Measurements from ENCODE around the gene ADARB2. TPM values are rescaled to one million over a fixed set of nuclear protein-coding genes. Genes with fewer than 3 reads are reported as not detected.

ADARB2 gene
- total RNA-seq, 1 donor from 2014 or later = 0.10 TPM

GRCh38 chr10:1211844-1212570 is 525.3 kb downstream of the ADARB2 start:
- DNase-seq (ENCODE audit: low read depth) = no peak

- DNase-seq (ENCODE audit: low read depth) = no peak
These were observed 526.7 kb downstream of the ADARB2 start for GRCh38 chr10:1210667-1211066.

GRCh38 chr10:1209355-1209979 is 527.9 kb downstream of the ADARB2 start:
- DNase-seq (ENCODE audit: low read depth) = no peak

- DNase-seq (ENCODE audit: low read depth) = no peak
These were observed 528.7 kb downstream of the ADARB2 start for GRCh38 chr10:1208366-1209311.

- no peak for DNase-seq (ENCODE audit: low read depth)
These were observed 530.7 kb downstream of the ADARB2 start for GRCh38 chr10:1206601-1207000.

GRCh38 chr10:1206101-1206500 is 531.2 kb downstream of the ADARB2 start:
- no peak for DNase-seq (ENCODE audit: low read depth)

- DNase-seq (ENCODE audit: low read depth) = no peak
These were observed 531.8 kb downstream of the ADARB2 start for GRCh38 chr10:1205450-1206030.

- no peak for DNase-seq (ENCODE audit: low read depth)
These were observed 532.6 kb downstream of the ADARB2 start for GRCh38 chr10:1204434-1205326.

- DNase-seq (ENCODE audit: low read depth) = no peak
These were observed 533.6 kb downstream of the ADARB2 start for GRCh38 chr10:1203704-1204103.

GRCh38 chr10:1203216-1203615 is 534.1 kb downstream of the ADARB2 start:
- no peak for DNase-seq (ENCODE audit: low read depth)

- no peak for DNase-seq (ENCODE audit: low read depth)
These were observed 535.0 kb downstream of the ADARB2 start for GRCh38 chr10:1202343-1202742.

- DNase-seq (ENCODE audit: low read depth) = no peak
These were observed 536.2 kb downstream of the ADARB2 start for GRCh38 chr10:1200866-1201807.

- no peak for DNase-seq (ENCODE audit: low read depth)
These were observed 537.2 kb downstream of the ADARB2 start for GRCh38 chr10:1199897-1200721.

GRCh38 chr10:1199345-1199673 is 538.0 kb downstream of the ADARB2 start:
- DNase-seq (ENCODE audit: low read depth) = no peak

- DNase-seq (ENCODE audit: low read depth) = no peak
These were observed 538.6 kb downstream of the ADARB2 start for GRCh38 chr10:1198453-1199344.

GRCh38 chr10:1197384-1197783 is 539.9 kb downstream of the ADARB2 start:
- DNase-seq (ENCODE audit: low read depth) = no peak

- DNase-seq (ENCODE audit: low read depth) = no peak
These were observed 540.7 kb downstream of the ADARB2 start for GRCh38 chr10:1196656-1197055.

- DNase-seq (ENCODE audit: low read depth) = no peak
These were observed 541.5 kb downstream of the ADARB2 start for GRCh38 chr10:1195828-1196227.

Measured in renal cortical epithelial cell (primary cell).